GM18498 (cell line): ENCODE results near the gene FBXO17.
A peak's percentile ranks its signal among the peaks of the same experiment; 100 is the strongest.
"Not testable (repeated sequence)": the region's sequence is repeated elsewhere in the genome, so short reads cannot be mapped to it uniquely, and the experiment has no call there.

Source experiments
- ATAC-seq: cut with Tn5 transposase; IDR thresholded peaks from one replicate; pipeline ENCODE4 v1.9.1; 2021; ENCODE audit warnings: mild to moderate bottlenecking, moderate library complexity; ENCODE audit not compliant: unreplicated experiment

FBXO17 gene

DNA sequence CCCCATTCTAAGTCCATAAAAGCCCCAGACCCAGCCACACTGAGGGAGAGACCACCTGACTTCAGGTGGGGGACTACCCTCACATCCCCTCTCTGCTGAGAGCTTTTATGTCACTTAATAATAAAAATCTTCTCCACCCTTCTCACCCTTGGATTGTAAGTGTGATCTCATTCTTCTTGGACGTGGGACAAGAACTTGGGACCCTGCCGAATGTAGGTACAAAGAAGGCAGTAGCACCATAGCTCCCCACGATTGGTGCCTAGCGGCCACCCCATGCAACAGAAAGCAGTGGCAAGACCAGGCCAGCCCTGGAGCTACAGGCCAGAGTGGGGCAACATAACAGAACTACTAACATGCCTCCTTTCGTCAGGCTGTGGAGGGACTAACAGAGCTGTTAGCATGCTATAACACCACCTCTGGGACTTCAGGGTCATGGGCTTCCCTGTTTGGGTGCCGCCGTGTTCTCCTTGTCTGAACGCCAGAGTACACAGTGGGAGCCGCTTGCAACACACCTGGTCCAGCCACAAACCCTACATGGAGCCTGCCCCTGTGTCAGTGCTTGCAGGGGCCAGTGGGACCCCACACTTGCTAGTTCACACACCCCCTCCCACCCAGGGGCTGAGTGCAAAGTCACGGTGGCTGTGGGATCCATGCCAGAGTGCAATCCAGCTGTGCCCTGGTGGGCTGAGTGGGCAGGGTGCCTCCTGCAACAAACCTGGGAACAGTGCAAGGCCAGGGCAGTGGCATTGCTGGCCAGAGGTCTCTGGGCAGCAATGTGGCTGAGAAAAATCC lies 5.2 kb upstream of the FBXO17 start:
- no peak for ATAC-seq

DNA sequence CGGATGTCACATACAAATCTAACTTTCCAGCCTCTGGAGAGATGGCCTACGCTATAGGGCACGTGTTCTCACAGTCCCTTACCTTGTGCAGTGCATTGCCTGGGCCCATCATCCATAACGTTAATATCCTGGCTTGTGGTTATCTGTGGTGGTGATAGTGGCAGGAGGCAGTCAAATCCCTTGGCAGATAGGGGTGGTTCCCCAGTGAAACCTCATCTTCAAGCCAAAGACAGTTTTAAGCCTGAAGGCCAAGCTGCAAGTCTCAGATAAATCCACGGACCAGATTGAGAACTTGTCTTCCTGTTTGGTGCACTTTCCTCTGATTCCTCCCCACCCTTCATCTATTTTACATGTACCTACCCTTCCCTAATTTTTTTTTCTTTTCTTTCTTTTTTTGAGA lies 4.3 kb upstream of the FBXO17 start:
- ATAC-seq = no peak

DNA sequence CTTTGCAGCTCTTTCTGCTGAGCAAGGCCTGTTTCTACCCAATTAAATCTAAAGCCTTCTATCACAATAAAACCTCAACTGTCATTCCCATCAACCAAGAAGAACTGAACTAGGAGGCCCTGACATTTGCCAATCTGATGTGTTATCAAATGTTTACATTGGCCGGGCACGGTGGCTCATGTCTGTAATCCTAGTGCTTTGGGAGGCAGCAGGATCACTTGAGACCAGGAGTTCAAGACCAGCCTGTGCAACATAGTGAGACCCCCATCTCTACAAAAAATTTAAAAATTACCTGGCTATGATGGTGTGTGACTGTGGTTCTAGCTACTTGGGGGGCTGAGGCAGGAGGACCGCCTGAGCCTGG lies 2.8 kb upstream of the FBXO17 start:
- ATAC-seq = no peak

DNA sequence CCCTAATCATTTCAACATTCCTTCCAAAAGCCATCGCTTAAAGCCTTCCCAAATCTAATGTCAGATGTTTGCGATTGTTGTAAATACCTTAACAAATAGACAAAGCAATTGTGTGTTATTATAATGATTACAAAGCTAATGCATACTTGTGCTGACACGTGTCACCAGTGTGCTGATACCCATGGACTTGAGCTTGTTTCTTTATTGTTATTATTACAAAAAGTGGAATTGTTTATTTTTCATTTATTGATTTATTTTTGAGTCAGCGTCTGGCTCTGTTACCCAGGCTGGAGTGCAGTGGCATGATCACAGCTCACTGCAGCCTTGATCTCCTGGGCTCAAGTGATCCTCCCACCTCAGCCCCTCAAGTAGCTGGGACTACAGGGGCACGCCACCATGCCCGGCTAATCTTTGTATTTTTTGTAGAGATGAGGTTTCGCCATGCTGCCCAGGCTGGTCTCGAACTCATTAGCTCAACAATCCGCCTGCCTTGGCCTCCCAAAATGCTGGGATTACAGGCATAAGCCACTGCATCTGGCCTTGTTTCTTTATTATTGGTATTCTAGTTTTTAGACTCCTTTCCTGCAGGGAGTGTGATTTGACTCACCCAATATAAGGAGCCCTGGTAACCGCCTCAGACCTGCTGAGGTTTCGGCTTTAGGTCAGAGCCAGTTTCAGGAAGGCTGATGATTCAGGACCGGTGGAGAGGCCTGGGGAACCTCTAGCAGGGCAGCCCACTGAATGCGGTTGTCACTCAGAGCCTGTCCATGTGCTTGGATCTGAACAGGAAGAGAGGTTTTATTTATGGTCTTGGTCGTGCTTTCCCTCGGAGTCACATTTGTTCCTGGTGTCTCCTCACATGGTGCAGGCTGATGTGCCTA lies 2.1 kb upstream of the FBXO17 start:
- ATAC-seq = peak; percentile 71

DNA sequence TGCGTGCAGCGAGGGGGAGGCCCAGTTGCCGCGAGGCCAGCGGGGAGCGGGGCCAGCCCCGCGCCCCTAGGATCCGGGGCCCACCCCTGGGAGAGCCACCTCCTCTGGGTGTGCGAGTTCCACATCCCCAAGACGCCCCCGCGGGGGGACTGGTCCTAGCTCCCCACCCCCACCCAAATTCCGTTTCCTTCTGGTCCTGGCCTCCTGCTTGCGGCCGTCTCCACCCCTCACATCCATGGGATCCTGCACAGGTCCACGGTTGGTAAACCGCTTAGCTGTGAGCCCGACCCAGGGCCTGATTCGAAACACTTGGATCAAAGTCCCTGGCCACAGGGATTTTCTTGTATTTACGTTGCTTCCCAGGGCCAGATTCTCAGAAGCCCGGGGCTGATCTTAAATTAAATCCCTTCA lies 324 bp upstream of the FBXO17 start:
- no peak for ATAC-seq

DNA sequence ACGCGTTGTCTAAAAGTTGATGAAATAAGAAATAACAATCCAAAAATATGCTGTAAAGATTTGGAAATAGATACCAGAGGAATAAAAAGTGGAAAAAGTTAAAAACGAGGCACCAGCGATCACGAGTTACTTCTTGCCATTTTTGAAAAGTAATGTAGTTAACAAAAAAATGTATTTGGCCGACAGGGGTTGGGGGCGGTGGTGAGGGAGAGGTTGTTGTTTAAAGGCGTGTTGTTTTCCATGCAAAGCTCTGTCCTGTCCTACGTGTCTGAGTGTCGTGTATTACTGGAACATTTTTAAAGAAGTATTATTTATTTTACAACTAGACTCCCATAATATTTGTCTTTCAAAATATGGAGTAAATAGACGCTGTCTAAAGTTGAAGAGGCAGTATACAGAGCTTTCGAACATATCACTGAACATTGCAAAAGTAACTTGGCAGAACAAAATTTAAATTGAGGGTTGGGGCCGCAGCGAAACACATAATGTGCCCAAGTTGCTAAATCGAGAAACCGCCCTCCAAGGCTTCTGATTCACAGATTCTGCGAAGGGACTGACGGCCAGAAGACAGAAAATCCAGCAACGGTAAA lies 823 bp downstream of the FBXO17 start:
- ATAC-seq = no peak

DNA sequence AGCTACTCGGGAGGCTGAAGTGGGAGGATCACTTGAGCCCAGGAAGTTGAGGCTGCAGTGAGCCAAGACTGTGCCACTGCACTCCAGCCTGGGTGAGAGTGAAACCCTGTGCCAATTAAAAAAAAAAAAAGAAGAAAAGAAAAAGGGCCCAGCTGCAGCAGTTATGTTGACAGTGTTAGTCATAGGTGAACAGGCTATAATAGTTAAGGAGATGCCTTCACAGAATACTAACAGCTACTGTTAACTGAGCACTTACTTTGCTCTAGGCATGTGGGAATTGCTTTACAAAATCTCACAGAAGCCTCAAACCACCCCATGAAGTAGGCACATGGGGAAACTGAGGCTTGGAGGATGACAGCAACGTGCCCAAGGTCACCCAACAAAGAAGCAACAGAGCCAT lies 3.9 kb downstream of the FBXO17 start:
- no peak for ATAC-seq

DNA sequence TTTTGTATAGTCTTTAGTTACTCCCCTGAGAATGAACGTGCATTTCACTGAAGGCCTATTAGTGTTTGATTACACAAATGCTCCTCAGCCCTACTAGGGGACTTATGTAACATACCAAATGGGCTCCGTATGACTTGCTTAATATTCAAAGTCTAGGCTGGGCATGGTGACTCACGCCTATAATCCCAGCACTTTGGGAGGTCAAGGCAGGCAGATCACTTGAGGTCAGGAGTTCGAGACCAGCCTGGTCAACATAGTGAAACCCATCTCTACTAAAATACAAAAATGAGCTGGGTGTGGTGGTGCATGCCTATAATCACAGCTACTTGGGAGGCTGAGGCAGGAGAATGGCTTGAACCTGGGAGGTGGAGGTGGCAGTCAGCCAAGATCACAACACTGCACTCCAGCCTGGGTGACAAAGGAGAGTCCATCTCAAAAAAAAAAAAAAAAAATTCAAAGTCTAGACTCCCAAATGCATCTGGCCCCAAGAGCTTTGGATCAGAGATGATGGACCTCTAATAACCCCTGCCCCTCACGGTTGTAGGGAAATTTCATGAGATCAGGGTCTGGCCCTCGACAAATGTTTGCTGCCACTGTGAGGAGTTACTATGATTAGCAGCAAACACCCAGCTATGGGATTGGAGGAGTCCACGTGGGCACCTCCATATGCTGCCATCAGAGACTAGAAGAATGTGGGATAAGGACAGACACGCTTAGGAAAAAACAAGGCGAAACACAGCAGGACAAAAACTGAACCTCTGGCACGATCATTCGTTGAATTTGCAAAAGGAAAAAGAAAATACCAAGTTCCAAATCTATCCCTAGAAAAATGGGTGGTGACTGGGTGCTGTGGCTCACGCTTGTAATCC lies 4.6 kb downstream of the FBXO17 start:
- ATAC-seq = no peak

DNA sequence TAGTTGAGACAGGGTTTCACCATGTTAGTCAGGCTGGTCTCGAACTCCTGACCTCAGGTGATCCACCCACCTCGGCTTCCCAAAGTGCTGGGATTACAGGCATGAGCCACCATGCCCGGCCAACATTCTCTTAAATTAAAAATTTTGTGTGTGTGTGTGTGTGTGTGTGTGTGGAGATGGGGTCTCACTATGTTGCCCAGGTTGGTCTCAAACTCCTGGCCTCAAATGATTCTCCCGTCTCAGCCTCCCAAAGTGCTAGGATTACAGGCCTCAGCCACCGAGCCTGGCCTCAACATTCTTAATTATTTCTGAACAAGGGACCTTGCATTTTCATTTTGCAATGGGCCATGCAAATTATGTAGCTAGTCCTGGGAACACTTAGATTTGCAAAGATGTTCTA lies 9.4 kb downstream of the FBXO17 start:
- ATAC-seq = not testable (repeated sequence)

DNA sequence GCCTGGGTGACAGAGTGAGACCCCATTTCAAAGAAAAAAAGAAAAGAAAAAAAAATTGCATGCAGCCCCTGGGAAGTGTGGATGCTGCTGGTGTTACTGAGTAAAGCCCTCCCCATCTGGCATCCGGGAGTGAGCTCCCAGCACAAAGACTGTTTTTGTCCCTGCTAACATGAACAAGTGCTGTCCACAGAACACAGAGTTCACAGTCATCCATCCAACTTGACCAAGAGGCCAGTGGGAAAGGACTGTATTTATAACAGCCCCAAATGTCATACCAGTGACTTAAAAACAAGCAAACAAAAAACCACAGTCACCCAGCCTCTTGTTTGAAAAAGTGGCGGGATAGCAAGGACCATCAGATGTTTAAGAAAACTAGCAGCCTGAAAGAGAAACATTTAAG lies 10.8 kb downstream of the FBXO17 start:
- ATAC-seq = no peak

DNA sequence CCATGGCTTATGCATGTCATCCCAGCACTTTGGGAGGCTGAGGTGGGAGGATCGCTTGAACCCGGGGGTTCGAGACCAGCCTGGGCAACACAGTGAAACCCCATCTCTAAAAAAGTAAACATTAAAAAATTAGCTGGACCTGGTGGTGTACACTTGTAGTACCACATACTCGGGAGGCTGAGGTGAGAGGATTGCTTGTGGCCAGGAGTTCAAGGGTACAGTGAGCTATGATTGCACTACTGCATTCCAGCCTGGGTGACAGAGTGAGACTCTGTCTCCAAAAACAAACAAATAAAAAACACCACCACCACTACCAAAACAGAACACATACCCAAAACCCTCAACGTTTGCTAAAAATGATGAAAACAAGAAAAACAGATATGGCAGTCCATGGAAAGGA lies 15.9 kb downstream of the FBXO17 start:
- no peak for ATAC-seq

DNA sequence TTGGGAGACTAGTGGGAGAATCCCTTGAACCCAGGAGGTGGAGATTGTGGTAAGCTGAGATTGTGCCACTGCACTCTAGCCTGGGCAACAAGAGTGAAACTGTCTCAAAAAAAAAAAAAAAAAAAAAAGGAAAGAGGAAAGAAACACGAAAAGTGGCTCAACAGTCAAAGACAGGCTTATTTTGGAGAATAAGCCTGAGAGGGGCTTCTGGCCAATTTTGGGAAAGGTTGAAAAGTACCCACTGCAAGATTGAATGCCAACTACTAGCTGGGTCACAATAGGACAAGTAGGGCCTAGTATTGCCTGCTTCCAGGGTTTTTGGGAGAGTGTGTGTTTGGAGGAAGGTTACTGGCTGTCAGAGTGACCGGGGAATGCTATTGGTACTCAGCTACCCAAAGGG lies 17.2 kb downstream of the FBXO17 start:
- no peak for ATAC-seq

DNA sequence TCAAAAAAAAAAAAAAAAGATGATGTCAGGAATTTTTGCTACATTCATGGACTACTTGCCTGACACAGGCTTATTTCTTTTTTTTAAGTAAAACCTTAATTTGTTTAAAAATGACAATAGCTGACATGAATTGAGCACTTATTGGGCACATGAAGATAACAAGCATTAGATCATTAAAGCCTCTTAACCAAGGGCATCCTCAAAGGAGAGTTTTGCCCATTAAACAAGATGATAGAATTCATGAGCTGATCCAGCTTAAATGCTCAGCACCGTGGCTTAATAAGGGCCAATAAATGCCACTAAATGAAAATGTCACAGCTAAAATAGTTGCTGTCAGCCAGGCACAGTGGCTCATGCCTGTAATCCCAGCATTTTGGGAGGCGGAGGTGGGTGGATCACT lies 19.3 kb downstream of the FBXO17 start:
- no peak for ATAC-seq

DNA sequence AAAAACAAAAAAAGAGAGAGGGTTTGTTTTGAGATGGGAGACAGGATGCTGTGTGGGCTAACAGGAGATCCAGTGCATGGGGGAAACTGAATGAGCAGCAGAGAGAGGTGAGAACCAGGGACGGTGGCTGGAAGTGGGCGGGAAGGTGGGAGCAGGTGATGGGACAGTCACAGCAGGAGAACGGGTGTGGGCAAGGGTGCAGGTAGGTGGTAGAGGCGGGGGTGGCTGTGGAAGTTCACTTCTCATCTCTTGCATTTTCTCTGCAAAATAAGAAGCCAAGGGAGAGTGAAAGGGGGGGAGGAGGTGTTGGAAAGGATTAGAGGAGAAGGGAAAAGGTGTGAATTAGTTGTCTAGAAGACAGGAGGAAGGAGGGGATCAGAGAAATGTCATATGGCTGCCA lies 21.9 kb downstream of the FBXO17 start:
- ATAC-seq = no peak

DNA sequence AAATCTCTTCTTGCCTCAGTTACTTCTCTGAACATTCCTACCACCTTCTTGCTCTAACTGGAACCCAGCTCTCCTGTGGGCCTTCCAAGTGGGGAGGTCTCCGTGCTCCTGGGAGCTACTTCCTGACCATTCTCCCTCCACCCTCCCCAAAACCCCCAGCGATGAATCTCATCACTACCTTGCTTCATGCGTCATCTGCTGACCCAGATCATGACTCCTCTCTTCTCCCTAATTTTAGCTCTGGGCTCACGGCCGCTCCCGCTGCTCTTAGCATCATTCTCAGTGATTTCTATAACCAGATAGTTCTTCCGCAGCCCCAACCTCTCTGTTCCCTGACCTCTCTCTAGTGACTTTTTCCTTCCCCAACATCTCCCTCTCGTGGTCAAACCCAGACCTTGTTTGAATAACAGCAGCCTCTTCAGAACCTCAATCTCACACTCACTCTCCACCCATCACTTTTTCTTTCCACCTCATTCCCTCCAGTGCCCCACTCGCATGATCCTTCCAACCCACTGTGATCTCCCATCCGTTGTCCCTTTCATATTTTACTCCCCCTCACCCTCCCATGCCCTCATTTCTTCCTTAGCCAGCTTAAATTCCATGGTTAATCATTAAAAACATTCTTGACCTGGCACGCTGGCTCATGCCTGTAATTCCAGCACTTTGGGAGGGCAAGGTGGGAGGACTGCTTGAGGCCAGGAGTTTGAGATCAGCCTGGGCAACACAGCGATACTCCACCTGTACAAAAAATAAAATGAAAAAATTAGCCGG lies 23.0 kb downstream of the FBXO17 start:
- no peak for ATAC-seq

DNA sequence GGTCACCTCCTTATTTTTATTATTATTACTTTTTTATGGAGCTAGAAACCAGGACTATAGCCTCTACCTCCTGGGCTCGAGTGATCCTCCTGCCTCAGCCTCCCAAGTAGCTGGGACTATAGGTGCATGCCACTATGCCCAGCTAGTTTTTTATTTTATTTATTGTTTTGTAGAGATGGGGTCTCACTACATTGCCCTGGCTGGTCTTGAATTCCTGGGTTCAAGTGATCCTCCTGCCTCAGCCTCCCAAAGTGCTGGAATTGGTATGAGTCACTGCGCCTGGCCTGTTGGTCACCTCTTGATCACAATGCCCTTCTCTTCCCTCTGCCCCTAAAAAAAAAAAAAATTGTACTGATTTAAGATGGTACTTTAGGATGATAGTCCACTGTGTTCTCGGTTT lies 24.4 kb downstream of the FBXO17 start:
- ATAC-seq = no peak

DNA sequence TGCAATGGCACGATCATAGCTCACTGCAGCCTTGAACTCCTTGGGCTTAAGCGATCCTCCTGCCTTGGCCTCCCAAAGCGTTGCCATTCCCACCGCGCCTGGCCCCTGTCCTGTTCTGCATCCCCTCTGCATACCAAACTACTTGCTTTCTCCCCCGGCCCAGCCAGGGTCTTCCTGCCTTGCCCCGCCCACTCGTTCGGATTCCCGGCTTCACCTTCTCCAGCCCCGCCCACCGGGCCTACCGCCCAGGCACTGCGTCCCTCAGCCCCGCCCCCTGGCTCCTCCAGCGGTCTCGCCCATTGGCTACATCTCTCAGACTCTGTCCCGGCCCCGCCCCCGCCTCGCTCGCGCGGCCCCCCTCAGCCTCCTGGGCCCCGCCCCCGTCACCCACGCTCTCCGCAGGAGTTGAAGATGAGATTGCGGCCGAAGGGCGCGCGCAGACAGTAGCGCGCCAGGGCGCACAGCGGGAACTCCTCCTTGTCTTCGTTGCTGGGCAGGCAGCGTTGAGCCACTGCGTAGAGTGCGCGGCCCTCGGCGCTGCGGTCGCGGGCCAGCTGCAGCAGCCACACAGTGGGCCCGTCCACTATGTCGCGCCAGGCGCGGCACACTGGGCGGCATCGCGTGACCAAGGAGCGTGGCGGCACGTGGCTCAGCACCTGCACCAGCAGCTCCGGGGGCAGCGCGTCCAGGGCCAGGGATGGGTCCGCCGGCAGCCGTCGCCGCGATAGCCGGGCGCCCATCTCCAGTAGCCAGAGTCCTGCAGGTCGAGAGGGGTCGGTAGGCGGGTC lies 25.8 kb downstream of the FBXO17 start:
- no peak for ATAC-seq

DNA sequence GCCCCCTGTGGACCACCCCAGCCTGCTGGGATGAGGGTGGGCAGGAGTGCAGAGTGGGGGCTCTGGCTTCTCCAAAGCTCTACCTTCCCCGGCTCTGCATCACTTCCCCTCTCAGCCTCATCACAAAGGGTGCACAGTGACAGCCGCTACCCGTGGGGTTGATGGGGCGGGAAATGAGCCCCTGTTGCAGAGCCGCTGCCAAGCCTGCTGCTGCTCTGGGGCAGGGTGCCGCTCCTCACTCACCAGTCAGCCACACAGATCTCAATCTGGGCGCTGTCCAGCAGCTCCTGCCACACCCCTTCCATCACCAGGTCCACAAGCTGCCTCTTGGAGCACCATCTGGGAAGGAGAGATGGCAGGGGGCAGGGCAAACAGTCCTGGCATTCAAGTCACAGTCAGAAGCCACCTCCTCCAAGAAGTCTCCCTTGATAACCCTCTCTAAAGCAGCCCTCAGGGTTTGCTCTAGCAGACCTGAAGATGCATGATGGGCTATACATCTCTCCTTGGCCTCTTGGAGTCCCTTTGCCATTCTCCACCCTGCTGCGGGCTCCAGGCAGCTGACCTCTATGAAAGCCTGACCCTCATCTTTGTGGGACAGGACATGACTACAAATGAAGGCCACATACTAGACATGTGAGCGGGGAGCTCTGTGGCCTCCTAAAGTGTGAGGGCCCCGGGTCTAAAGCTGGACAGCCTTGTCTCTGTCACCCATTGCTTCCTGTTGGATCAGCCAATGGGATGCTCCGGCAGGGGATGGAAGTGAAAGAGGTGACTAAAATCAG lies 29.1 kb downstream of the FBXO17 start:
- no peak for ATAC-seq
